ENCODE measurements around the gene FANK1.
"Not testable (repeated sequence)": the region's sequence is repeated elsewhere in the genome, so short reads cannot be mapped to it uniquely, and the experiment has no call there.

FANK1 gene

GRCh38 chr10:126047749-126048148 lies 151.4 kb downstream of the FANK1 start:
- not testable (repeated sequence) for H2BK120ac ChIP-seq (ENCODE audit: insufficient read depth, low read length, poor library complexity); H2BK12ac ChIP-seq (ENCODE audit: low read length); H2AK5ac ChIP-seq (ENCODE audit: low read length); H3K18ac ChIP-seq (ENCODE audit: low read length); H3K14ac ChIP-seq (ENCODE audit: low read length); DNase-seq; H4K8ac ChIP-seq (ENCODE audit: low read depth, low read length); H2AFZ ChIP-seq (ENCODE audit: insufficient read depth, low read length, poor library complexity); H3K4ac ChIP-seq (ENCODE audit: low read depth, low read length); H3K9me3 ChIP-seq (ENCODE audit: insufficient read depth, low read depth, low read length); H3K4me2 ChIP-seq (ENCODE audit: low read length); H3K79me1 ChIP-seq (ENCODE audit: low read length); H3K27me3 ChIP-seq (ENCODE audit: insufficient read depth, low read length); H3K79me2 ChIP-seq (ENCODE audit: control insufficient read depth, insufficient read depth, low read length, poor library complexity); H3K9ac ChIP-seq (ENCODE audit: low read length); H4K12ac ChIP-seq (ENCODE audit: low read depth, low read length); H3K4me3 ChIP-seq (ENCODE audit: low read depth, low read length); H4K91ac ChIP-seq (ENCODE audit: low read depth, low read length); H3K27ac ChIP-seq (ENCODE audit: low read depth, low read length); H3K36me3 ChIP-seq (ENCODE audit: control insufficient read depth in 1 of 2, insufficient read depth in 2 of 2, low read length in 2 of 2); H3K23ac ChIP-seq (ENCODE audit: low read length); H2BK5ac ChIP-seq (ENCODE audit: low read depth, low read length, poor library complexity); H3K4me1 ChIP-seq (ENCODE audit: control insufficient read depth in 1 of 2, insufficient read depth in 2 of 2, low read length in 2 of 2)
- WGBS (ENCODE audit: extremely low coverage, insufficient coverage, insufficient read length): no CpG with 5 or more reads among the region's 1 CpG

GRCh38 chr10:126049759-126050700 lies 153.7 kb downstream of the FANK1 start:
- no peak overlapping the region for H4K12ac ChIP-seq (ENCODE audit: low read depth, low read length)
- H3K36me3 ChIP-seq (ENCODE audit: control insufficient read depth in 1 of 2, insufficient read depth in 2 of 2, low read length in 2 of 2): no peaks in the 10 kb centered on the region
- no peak overlapping the region for H3K18ac ChIP-seq (ENCODE audit: low read length)
- peak; percentile 82 to 90 for DNase-seq
- no peak overlapping the region for H3K14ac ChIP-seq (ENCODE audit: low read length)
- no peak overlapping the region for H2BK5ac ChIP-seq (ENCODE audit: low read depth, low read length, poor library complexity)
- no peak overlapping the region for H3K23ac ChIP-seq (ENCODE audit: low read length)
- no peak overlapping the region for H4K8ac ChIP-seq (ENCODE audit: low read depth, low read length)
- H2BK120ac ChIP-seq (ENCODE audit: insufficient read depth, low read length, poor library complexity): no peak overlapping the region
- no peak overlapping the region for H2BK12ac ChIP-seq (ENCODE audit: low read length)
- H3K27me3 ChIP-seq (ENCODE audit: insufficient read depth, low read length): no peaks in the 10 kb centered on the region
- no peaks in the 10 kb centered on the region for H3K79me1 ChIP-seq (ENCODE audit: low read length)
- no peaks in the 10 kb centered on the region for H3K9me3 ChIP-seq (ENCODE audit: insufficient read depth, low read depth, low read length)
- H3K4ac ChIP-seq (ENCODE audit: low read depth, low read length): no peak overlapping the region
- WGBS (ENCODE audit: extremely low coverage, insufficient coverage, insufficient read length): no CpG with 5 or more reads among the region's 13 CpGs
- H2AFZ ChIP-seq (ENCODE audit: insufficient read depth, low read length, poor library complexity): no peak overlapping the region
- no peaks in the 10 kb centered on the region for H3K79me2 ChIP-seq (ENCODE audit: control insufficient read depth, insufficient read depth, low read length, poor library complexity)
- no peak overlapping the region for H3K9ac ChIP-seq (ENCODE audit: low read length)
- no peak overlapping the region for H3K4me2 ChIP-seq (ENCODE audit: low read length)
- no peak overlapping the region for H3K27ac ChIP-seq (ENCODE audit: low read depth, low read length)
- no peak overlapping the region for H3K4me3 ChIP-seq (ENCODE audit: low read depth, low read length)
- no peak overlapping the region for H4K91ac ChIP-seq (ENCODE audit: low read depth, low read length)
- H3K4me1 ChIP-seq (ENCODE audit: control insufficient read depth in 1 of 2, insufficient read depth in 2 of 2, low read length in 2 of 2): no peaks in the 10 kb centered on the region
- no peak overlapping the region for H2AK5ac ChIP-seq (ENCODE audit: low read length)

GRCh38 chr10:126052171-126052570 lies 155.8 kb downstream of the FANK1 start:
- H2AFZ ChIP-seq (ENCODE audit: insufficient read depth, low read length, poor library complexity): no peak overlapping the region
- H3K4me3 ChIP-seq (ENCODE audit: low read depth, low read length): no peak overlapping the region
- no peak overlapping the region for H2BK120ac ChIP-seq (ENCODE audit: insufficient read depth, low read length, poor library complexity)
- H3K79me1 ChIP-seq (ENCODE audit: low read length): no peaks in the 10 kb centered on the region
- H3K27me3 ChIP-seq (ENCODE audit: insufficient read depth, low read length): no peaks in the 10 kb centered on the region
- H4K91ac ChIP-seq (ENCODE audit: low read depth, low read length): no peak overlapping the region
- no peaks in the 10 kb centered on the region for H3K9me3 ChIP-seq (ENCODE audit: insufficient read depth, low read depth, low read length)
- H3K4ac ChIP-seq (ENCODE audit: low read depth, low read length): no peak overlapping the region
- H2AK5ac ChIP-seq (ENCODE audit: low read length): no peak overlapping the region
- H3K4me1 ChIP-seq (ENCODE audit: control insufficient read depth in 1 of 2, insufficient read depth in 2 of 2, low read length in 2 of 2): no peaks in the 10 kb centered on the region
- H2BK12ac ChIP-seq (ENCODE audit: low read length): no peak overlapping the region
- H3K23ac ChIP-seq (ENCODE audit: low read length): no peak overlapping the region
- H3K14ac ChIP-seq (ENCODE audit: low read length): no peak overlapping the region
- WGBS (ENCODE audit: extremely low coverage, insufficient coverage, insufficient read length): no CpG with 5 or more reads among the region's 2 CpGs
- no peak overlapping the region for H4K12ac ChIP-seq (ENCODE audit: low read depth, low read length)
- peak in 1 of 2 donors; percentile 35 for DNase-seq
- H3K4me2 ChIP-seq (ENCODE audit: low read length): no peak overlapping the region
- no peaks in the 10 kb centered on the region for H3K79me2 ChIP-seq (ENCODE audit: control insufficient read depth, insufficient read depth, low read length, poor library complexity)
- no peak overlapping the region for H2BK5ac ChIP-seq (ENCODE audit: low read depth, low read length, poor library complexity)
- H3K9ac ChIP-seq (ENCODE audit: low read length): no peak overlapping the region
- no peak overlapping the region for H4K8ac ChIP-seq (ENCODE audit: low read depth, low read length)
- no peak overlapping the region for H3K18ac ChIP-seq (ENCODE audit: low read length)
- H3K36me3 ChIP-seq (ENCODE audit: control insufficient read depth in 1 of 2, insufficient read depth in 2 of 2, low read length in 2 of 2): no peaks in the 10 kb centered on the region
- H3K27ac ChIP-seq (ENCODE audit: low read depth, low read length): no peak overlapping the region

- no CpG with 5 or more reads among the region's 6 CpGs for WGBS (ENCODE audit: extremely low coverage, insufficient coverage, insufficient read length)
Measured at GRCh38 chr10:126054191-126054590, 157.8 kb downstream of the FANK1 start.

More at GRCh38 chr10:126054191-126054590, 157.8 kb downstream of the FANK1 start:
- H3K27me3 ChIP-seq (ENCODE audit: insufficient read depth, low read length): no peaks in the 10 kb centered on the region
- H3K14ac ChIP-seq (ENCODE audit: low read length): no peak overlapping the region
- no peaks in the 10 kb centered on the region for H3K36me3 ChIP-seq (ENCODE audit: control insufficient read depth in 1 of 2, insufficient read depth in 2 of 2, low read length in 2 of 2)
- DNase-seq: no peak
- H4K12ac ChIP-seq (ENCODE audit: low read depth, low read length): no peak overlapping the region
- no peak overlapping the region for H3K18ac ChIP-seq (ENCODE audit: low read length)
- no peak overlapping the region for H3K27ac ChIP-seq (ENCODE audit: low read depth, low read length)
- no peak overlapping the region for H3K4me3 ChIP-seq (ENCODE audit: low read depth, low read length)
- no peaks in the 10 kb centered on the region for H3K79me2 ChIP-seq (ENCODE audit: control insufficient read depth, insufficient read depth, low read length, poor library complexity)
- no peak overlapping the region for H3K4me2 ChIP-seq (ENCODE audit: low read length)
- no peaks in the 10 kb centered on the region for H3K9me3 ChIP-seq (ENCODE audit: insufficient read depth, low read depth, low read length)
- no peak overlapping the region for H3K4ac ChIP-seq (ENCODE audit: low read depth, low read length)
- H3K23ac ChIP-seq (ENCODE audit: low read length): no peak overlapping the region
- no peak overlapping the region for H2AFZ ChIP-seq (ENCODE audit: insufficient read depth, low read length, poor library complexity)
- H4K8ac ChIP-seq (ENCODE audit: low read depth, low read length): no peak overlapping the region
- no peak overlapping the region for H2BK120ac ChIP-seq (ENCODE audit: insufficient read depth, low read length, poor library complexity)
- no peak overlapping the region for H2AK5ac ChIP-seq (ENCODE audit: low read length)
- no peak overlapping the region for H3K9ac ChIP-seq (ENCODE audit: low read length)
- no peak overlapping the region for H2BK5ac ChIP-seq (ENCODE audit: low read depth, low read length, poor library complexity)
- H4K91ac ChIP-seq (ENCODE audit: low read depth, low read length): no peak overlapping the region
- H3K4me1 ChIP-seq (ENCODE audit: control insufficient read depth in 1 of 2, insufficient read depth in 2 of 2, low read length in 2 of 2): peaks cover 0 to 4% of the 10 kb centered on the region in 2 experiments
- no peaks in the 10 kb centered on the region for H3K79me1 ChIP-seq (ENCODE audit: low read length)
- no peak overlapping the region for H2BK12ac ChIP-seq (ENCODE audit: low read length)

Data from trophoblast cell (in vitro differentiated cells and primary cell).